CD8-positive, alpha-beta memory T cell (primary cell): ENCODE measurements around the gene CFAP65. TPM values are rescaled to one million over a fixed set of nuclear protein-coding genes. Genes with fewer than 3 reads are reported as not detected.

Experiments used
- CTCF ChIA-PET: fragments of 350-600 bp; sonication (Branson Sonifier 250); formaldehyde crosslinking; loops from one replicate; lab custom pipeline; 2021; ENCODE audit warnings: antibody characterized with exemption; lab: Charles Lee
- POLR2A ChIA-PET: fragments of 350-600 bp; sonication (Branson Sonifier 250); formaldehyde crosslinking; loops from one replicate; lab custom pipeline; 2021; ENCODE audit warnings: antibody characterized with exemption; lab: Charles Lee
- DNase-seq, 5 donors: peaks; one replicate each; pipeline versions ENCODE4 v3.0.0 to v3.0.0-alpha.2; 2020 to 2022; ENCODE audit warnings: mixed read lengths in 1 of 5
- H3K27ac ChIP-seq: one replicate; pipeline ENCODE4 v1.7.0; 2013; ENCODE audit warnings: low read depth, mild to moderate bottlenecking, low read length, moderate library complexity
- H3K27me3 ChIP-seq: 2 replicates; pipeline ENCODE4 v1.7.0; 2013; ENCODE audit warnings: low read length, mild to moderate bottlenecking; ENCODE audit not compliant: insufficient read depth, poor library complexity, severe bottlenecking
- H3K36me3 ChIP-seq: 2 replicates; pipeline ENCODE4 v1.7.0; 2013; ENCODE audit warnings: mild to moderate bottlenecking, low read length, moderate library complexity; ENCODE audit not compliant: insufficient read depth
- H3K4me1 ChIP-seq: 2 replicates; pipeline ENCODE4 v1.7.0; 2013; ENCODE audit warnings: mild to moderate bottlenecking, low read length, moderate library complexity; ENCODE audit not compliant: insufficient read depth
- H3K4me3 ChIP-seq: 2 replicates; pipeline ENCODE4 v1.7.0; 2013; ENCODE audit warnings: mild to moderate bottlenecking, low read length
- H3K9me3 ChIP-seq: 2 replicates; pipeline ENCODE4 v1.7.0; 2013; ENCODE audit warnings: mild to moderate bottlenecking, low read length
- H3K27ac Mint-ChIP-seq, 8 donors: one replicate each; pipeline ENCODE4 v1.8.0; 2020 to 2021; ENCODE audit warnings: mixed read lengths in 8 of 8, mild to moderate bottlenecking in 6 of 8, inconsistent platforms in 3 of 8, moderate library complexity in 3 of 8
- H3K27me3 Mint-ChIP-seq, 2 donors: one replicate each; pipeline ENCODE4 v1.8.0; 2020 to 2021; ENCODE audit warnings: mixed read lengths in 2 of 2, mild to moderate bottlenecking in 1 of 2, moderate library complexity in 1 of 2
- H3K36me3 Mint-ChIP-seq, 3 donors: one replicate each; pipeline ENCODE4 v1.8.0; 2020 to 2021; ENCODE audit warnings: mixed read lengths in 3 of 3, inconsistent platforms in 1 of 3, mild to moderate bottlenecking in 1 of 3
- H3K4me1 Mint-ChIP-seq, 3 donors: one replicate each; pipeline ENCODE4 v1.8.0; 2020 to 2021; ENCODE audit warnings: mixed read lengths in 3 of 3, inconsistent platforms in 1 of 3, mild to moderate bottlenecking in 1 of 3
- H3K4me3 Mint-ChIP-seq, 7 donors: one replicate each; pipeline ENCODE4 v1.8.0; 2020 to 2021; ENCODE audit warnings: mixed read lengths in 7 of 7, mild to moderate bottlenecking in 6 of 7, moderate library complexity in 4 of 7, inconsistent platforms in 2 of 7
- H3K9me3 Mint-ChIP-seq, 5 donors: one replicate each; pipeline ENCODE4 v1.8.0; 2020 to 2022; ENCODE audit warnings: mixed read lengths in 5 of 5, mild to moderate bottlenecking in 3 of 5, moderate library complexity in 2 of 5, inconsistent platforms in 1 of 5
- polyA plus RNA-seq: library from polyadenylated mRNA; unstranded; fragments of 300-500 nt; fragmentation: Illumina TruSeq; gene quantifications from one replicate; pipeline ENCODE4 v1.2.3, GENCODE V29; 2021
- total RNA-seq, 2 experiments: library from RNA; stranded (reverse); gene quantifications; one replicate each; pipeline ENCODE4 v1.2.3, GENCODE V29; 2021

The CFAP65 gene
- total and polyA plus RNA-seq, 3 experiments from 2014 or later: not detected

- DNase-seq: no peak
- H3K36me3 Mint-ChIP-seq: no peaks in the 10 kb centered on the region
- Histone ChIP-seq H3K9me3 (no peaks in the 10 kb centered on the region), H3K4me1 (no peaks in the 10 kb centered on the region), H3K27me3 (no peaks in the 10 kb centered on the region), H3K27ac (no peak overlapping the region), H3K4me3 (no peak overlapping the region), H3K36me3 (no peaks in the 10 kb centered on the region)
- H3K9me3 Mint-ChIP-seq: peaks cover 0 to 1% (median 0%) of the 10 kb centered on the region in 5 donors
- no peak overlapping the region for H3K4me3 Mint-ChIP-seq
- H3K27ac Mint-ChIP-seq: no peak overlapping the region
- CTCF ChIA-PET: interaction anchor here (1.0 to 1.7 kb wide), 2 partner anchors 19 to 31 kb away, joined by 5 read pairs; no protein-coding TSS in a partner anchor
- POLR2A ChIA-PET: no interaction called here
- peaks cover 33 to 64% of the 10 kb centered on the region in 2 donors for H3K27me3 Mint-ChIP-seq
- H3K4me1 Mint-ChIP-seq: no peaks in the 10 kb centered on the region
Observed at GRCh38 chr2:219010873-219011272, 30.4 kb downstream of the CFAP65 start.

- Histone ChIP-seq H3K36me3 (no peaks in the 10 kb centered on the region), H3K4me1 (no peaks in the 10 kb centered on the region), H3K27ac (no peak overlapping the region), H3K4me3 (no peak overlapping the region), H3K9me3 (no peaks in the 10 kb centered on the region), H3K27me3 (peaks cover 5% of the 10 kb centered on the region)
- H3K4me3 Mint-ChIP-seq: no peak overlapping the region
- H3K27ac Mint-ChIP-seq: no peak overlapping the region
- ChIA-PET CTCF (interaction anchor here (1.0 to 1.7 kb wide), 2 partner anchors 19 to 30 kb away, joined by 5 read pairs; no protein-coding TSS in a partner anchor), POLR2A (no interaction called here)
- no peak for DNase-seq
- H3K27me3 Mint-ChIP-seq: peaks cover 39 to 66% of the 10 kb centered on the region in 2 donors
- peaks cover 0 to 1% (median 0%) of the 10 kb centered on the region in 3 donors for H3K36me3 Mint-ChIP-seq
- peaks cover 0 to 1% (median 0%) of the 10 kb centered on the region in 5 donors for H3K9me3 Mint-ChIP-seq
- no peaks in the 10 kb centered on the region for H3K4me1 Mint-ChIP-seq
Observed at GRCh38 chr2:219010162-219010756, 31.1 kb downstream of the CFAP65 start.

GRCh38 chr2:219009294-219009693 lies 32.0 kb downstream of the CFAP65 start:
- Histone ChIP-seq H3K4me3 (no peak overlapping the region), H3K4me1 (no peaks in the 10 kb centered on the region), H3K36me3 (no peaks in the 10 kb centered on the region), H3K9me3 (no peaks in the 10 kb centered on the region), H3K27me3 (peaks cover 7% of the 10 kb centered on the region), H3K27ac (no peak overlapping the region)
- Mint-ChIP-seq H3K27me3 (peaks cover 44 to 72% of the 10 kb centered on the region in 2 donors), H3K36me3 (peaks cover 0 to 1% (median 0%) of the 10 kb centered on the region in 3 donors), H3K9me3 (peaks cover 0 to 1% (median 0%) of the 10 kb centered on the region in 5 donors), H3K4me1 (no peaks in the 10 kb centered on the region), H3K27ac (no peak overlapping the region), H3K4me3 (no peak overlapping the region)
- no peak for DNase-seq
- POLR2A ChIA-PET: no interaction called here
- CTCF ChIA-PET: no interaction called here

GRCh38 chr2:219003979-219004378 lies 37.3 kb downstream of the CFAP65 start:
- peak overlapping the region in 4 of 7 donors; percentile 45 to 78 (median 50) for H3K4me3 Mint-ChIP-seq
- DNase-seq: no peak
- Histone ChIP-seq H3K4me1 (peaks cover 16% of the 10 kb centered on the region), H3K9me3 (no peaks in the 10 kb centered on the region), H3K4me3 (no peak overlapping the region), H3K36me3 (no peaks in the 10 kb centered on the region), H3K27ac (no peak overlapping the region), H3K27me3 (peaks cover 42% of the 10 kb centered on the region)
- H3K36me3 Mint-ChIP-seq: peaks cover 0 to 1% (median 0%) of the 10 kb centered on the region in 3 donors
- H3K27me3 Mint-ChIP-seq: peaks cover 64 to 70% of the 10 kb centered on the region in 2 donors
- no peaks in the 10 kb centered on the region for H3K9me3 Mint-ChIP-seq
- H3K27ac Mint-ChIP-seq: no peak overlapping the region
- ChIA-PET CTCF (interaction anchor here (3.4 kb wide), 1 partner anchor 9 kb away, joined by 13 read pairs; no protein-coding TSS in a partner anchor), POLR2A (no interaction called here)
- H3K4me1 Mint-ChIP-seq: peaks cover 7 to 22% (median 15%) of the 10 kb centered on the region in 3 donors

DNA sequence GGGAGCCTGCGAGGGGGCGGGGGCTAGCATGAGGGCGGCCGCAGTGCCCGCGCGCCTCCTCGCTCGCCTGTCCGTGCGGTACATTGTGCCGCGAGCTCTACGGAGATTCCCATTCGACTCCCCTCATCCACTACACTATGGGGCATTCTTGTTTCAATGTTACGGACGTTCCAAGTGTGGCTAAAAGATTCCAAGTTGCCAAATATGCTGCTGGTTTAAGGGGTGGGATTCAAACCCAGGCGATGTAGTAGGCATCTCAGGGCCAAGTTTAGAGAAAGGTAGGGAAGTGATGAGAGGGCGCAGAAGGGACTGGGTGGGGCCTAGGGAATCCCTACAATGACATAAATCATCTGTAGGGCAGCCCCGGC lies 38.1 kb downstream of the CFAP65 start:
- Histone ChIP-seq H3K4me1 (peaks cover 16% of the 10 kb centered on the region), H3K27me3 (peaks cover 42% of the 10 kb centered on the region), H3K36me3 (no peaks in the 10 kb centered on the region), H3K4me3 (no peak overlapping the region), H3K9me3 (no peaks in the 10 kb centered on the region), H3K27ac (no peak overlapping the region)
- peak overlapping the region in 6 of 7 donors; percentile 41 to 78 (median 59) for H3K4me3 Mint-ChIP-seq
- DNase-seq: no peak
- ChIA-PET POLR2A (no interaction called here), CTCF (interaction anchor here (2.3 to 3.4 kb wide), 2 partner anchors 9 to 27 kb away, joined by 9 to 13 read pairs; no protein-coding TSS in a partner anchor)
- peaks cover 7 to 22% (median 15%) of the 10 kb centered on the region in 3 donors for H3K4me1 Mint-ChIP-seq
- peaks cover 0 to 1% (median 0%) of the 10 kb centered on the region in 3 donors for H3K36me3 Mint-ChIP-seq
- no peaks in the 10 kb centered on the region for H3K9me3 Mint-ChIP-seq
- H3K27ac Mint-ChIP-seq: peak overlapping the region in 1 of 8 donors; percentile 61
- peaks cover 63 to 71% of the 10 kb centered on the region in 2 donors for H3K27me3 Mint-ChIP-seq

DNA sequence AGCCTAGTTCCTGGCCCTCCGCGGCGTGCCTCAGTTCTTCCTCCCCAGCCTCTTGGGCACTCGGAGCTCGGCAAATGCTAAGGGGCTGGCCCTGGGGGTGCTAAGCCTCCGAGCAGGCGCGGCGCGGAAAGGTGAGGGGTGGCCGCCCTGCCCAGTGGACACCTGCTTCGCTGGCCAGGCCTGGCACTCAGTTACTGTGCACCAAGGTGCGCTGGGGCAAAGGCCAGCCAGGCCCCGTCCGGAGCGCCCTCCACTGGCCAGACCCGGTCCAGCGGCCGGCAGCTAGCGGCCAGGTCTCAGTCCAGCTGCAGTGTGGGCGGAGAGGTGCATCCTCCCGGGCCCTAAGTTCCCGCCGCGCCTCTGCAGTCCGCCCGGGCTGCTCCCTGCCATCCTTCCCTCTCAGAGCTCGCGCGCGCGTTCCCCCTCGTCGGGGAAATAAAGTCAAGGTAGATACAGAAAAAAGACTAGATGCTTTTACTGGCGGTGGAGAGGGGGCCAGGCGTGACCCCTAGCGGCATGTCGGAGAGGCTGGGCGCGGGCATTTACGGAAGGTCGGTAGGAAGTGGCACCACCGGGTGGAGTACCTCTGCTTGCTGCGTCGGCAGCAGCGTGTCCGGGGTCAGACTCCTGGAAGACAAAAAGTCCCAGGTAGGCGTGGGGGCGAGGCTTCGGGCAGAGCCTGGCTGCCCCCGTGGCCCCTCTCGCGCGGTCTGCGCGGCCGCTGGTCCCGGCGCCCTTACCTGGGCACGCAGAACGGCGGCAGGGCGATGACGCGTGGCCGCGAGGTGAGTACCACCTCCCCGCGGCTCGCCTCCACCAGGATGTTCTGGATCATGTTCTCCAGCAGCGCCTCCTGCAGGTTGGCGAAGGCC lies 38.7 kb downstream of the CFAP65 start:
- POLR2A ChIA-PET: interaction anchor here (0.9 kb wide), 1 partner anchor 27 kb away, joined by 3 read pairs; no protein-coding TSS in a partner anchor
- Mint-ChIP-seq H3K27me3 (peaks cover 63 to 72% of the 10 kb centered on the region in 2 donors), H3K4me3 (peak overlapping the region in 6 of 7 donors; percentile 66 to 90 (median 78)), H3K4me1 (peaks cover 7 to 22% (median 15%) of the 10 kb centered on the region in 3 donors), H3K9me3 (no peaks in the 10 kb centered on the region), H3K36me3 (peaks cover 0 to 1% (median 0%) of the 10 kb centered on the region in 3 donors), H3K27ac (no peak overlapping the region)
- Histone ChIP-seq H3K27ac (no peak overlapping the region), H3K9me3 (no peaks in the 10 kb centered on the region), H3K36me3 (no peaks in the 10 kb centered on the region), H3K27me3 (peaks cover 42% of the 10 kb centered on the region), H3K4me1 (peaks cover 16% of the 10 kb centered on the region), H3K4me3 (peak overlapping the region; percentile 15)
- CTCF ChIA-PET: interaction anchor here (1.1 to 3.4 kb wide), 4 partner anchors 8 to 127 kb away, joined by 4 to 13 read pairs (median 8); no protein-coding TSS in a partner anchor
- peak in 4 of 5 donors; percentile 17 to 63 (median 35) for DNase-seq

GRCh38 chr2:219001577-219002394 lies 39.5 kb downstream of the CFAP65 start:
- no peaks in the 10 kb centered on the region for H3K9me3 Mint-ChIP-seq
- POLR2A ChIA-PET: interaction anchor here (0.9 to 1.1 kb wide), 2 partner anchors 9 to 28 kb away, joined by 3 read pairs; no protein-coding TSS in a partner anchor

More at GRCh38 chr2:219001577-219002394, 39.5 kb downstream of the CFAP65 start:
- Histone ChIP-seq H3K4me1 (peaks cover 16% of the 10 kb centered on the region), H3K9me3 (no peaks in the 10 kb centered on the region), H3K36me3 (no peaks in the 10 kb centered on the region), H3K27ac (no peak overlapping the region), H3K4me3 (no peak overlapping the region), H3K27me3 (peaks cover 46% of the 10 kb centered on the region)
- peak overlapping the region; percentile 16 to 80 (median 43) for H3K4me3 Mint-ChIP-seq
- DNase-seq: no peak
- H3K36me3 Mint-ChIP-seq: peaks cover 0 to 1% (median 0%) of the 10 kb centered on the region in 3 donors
- peaks cover 8 to 22% (median 15%) of the 10 kb centered on the region in 3 donors for H3K4me1 Mint-ChIP-seq
- no peak overlapping the region for H3K27ac Mint-ChIP-seq
- CTCF ChIA-PET: interaction anchor here (1.1 to 2.3 kb wide), 3 partner anchors 22 to 126 kb away, joined by 4 to 9 read pairs (median 8); no protein-coding TSS in a partner anchor
- peaks cover 61 to 73% of the 10 kb centered on the region in 2 donors for H3K27me3 Mint-ChIP-seq
